Right atrium auricular region (tissue), 2 donors: ENCODE measurements around the gene TGFBR2. TPM values are rescaled to one million over a fixed set of nuclear protein-coding genes. Genes with fewer than 3 reads are reported as not detected.

Experiments used
- DNase-seq: peaks from one replicate; pipeline ENCODE4 v3.0.0-alpha.2; 2019; ENCODE audit warnings: low spot score
- H3K27ac ChIP-seq, 2 donors: fragments of 200-600 bp; sonication (generic); 1 replicate in 1 of 2; 2 replicates in 1 of 2; pipeline ENCODE4 v1.5.1; 2016 to 2019
- H3K27me3 ChIP-seq, 2 donors: fragments of 200-600 bp; sonication (generic); one replicate each; pipeline versions ENCODE4 v1.5.1 to v1.6.0; 2017 to 2019
- H3K36me3 ChIP-seq: fragments of 200-600 bp; sonication (generic); one replicate; pipeline ENCODE4 v1.5.1; 2016
- H3K4me1 ChIP-seq, 2 donors: fragments of 200-600 bp; sonication (generic); one replicate each; pipeline versions ENCODE4 v1.5.1 to v1.6.0; 2017 to 2019
- H3K4me3 ChIP-seq, 2 donors: fragments of 200-600 bp; sonication (generic); 1 replicate in 1 of 2; 2 replicates in 1 of 2; pipeline ENCODE4 v1.5.1; 2017 to 2019; ENCODE audit warnings: mild to moderate bottlenecking in 1 of 2, moderate library complexity in 1 of 2
- H3K9me3 ChIP-seq, 2 donors: fragments of 200-600 bp; sonication (generic); one replicate each; pipeline ENCODE4 v1.5.1; 2019
- total RNA-seq, 2 donors: library from RNA; depleted of rRNA; stranded (reverse); fragments of >200 nt; gene quantifications; one replicate each; pipeline ENCODE4 v1.1.0, GENCODE V29; 2016
- TF ChIP-seq, protein P1 (sequence below), 2 donors: fragments of 200-600 bp; sonication (generic); IDR thresholded peaks; one replicate each; pipeline ENCODE4 v1.5.1; 2019; ENCODE audit warnings: antibody characterized with exemption in 2 of 2

TGFBR2 gene
- total RNA-seq, 2 donors from 2014 or later = 205 to 210 TPM

DNA sequence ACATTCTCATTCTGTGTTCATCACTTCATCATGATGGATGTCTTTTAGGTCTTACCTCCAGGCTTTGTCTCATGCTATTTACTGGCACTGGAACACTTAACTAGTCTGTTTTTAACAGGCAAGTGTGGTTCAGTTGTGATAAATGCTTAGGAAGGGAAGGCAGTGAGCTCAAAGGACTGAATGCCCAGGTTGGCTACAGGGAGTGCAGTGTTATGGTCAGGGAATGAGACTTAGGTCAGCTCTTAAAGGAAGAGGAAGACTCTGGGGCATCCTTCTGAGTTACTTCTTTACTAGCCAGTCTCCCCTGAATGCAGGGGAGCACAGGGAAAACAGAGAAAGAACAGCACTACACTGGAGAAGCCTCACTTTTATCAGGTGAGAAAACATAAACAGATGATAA, 72.6 kb downstream of the TGFBR2 start:
- TF ChIP-seq, protein P1, sequence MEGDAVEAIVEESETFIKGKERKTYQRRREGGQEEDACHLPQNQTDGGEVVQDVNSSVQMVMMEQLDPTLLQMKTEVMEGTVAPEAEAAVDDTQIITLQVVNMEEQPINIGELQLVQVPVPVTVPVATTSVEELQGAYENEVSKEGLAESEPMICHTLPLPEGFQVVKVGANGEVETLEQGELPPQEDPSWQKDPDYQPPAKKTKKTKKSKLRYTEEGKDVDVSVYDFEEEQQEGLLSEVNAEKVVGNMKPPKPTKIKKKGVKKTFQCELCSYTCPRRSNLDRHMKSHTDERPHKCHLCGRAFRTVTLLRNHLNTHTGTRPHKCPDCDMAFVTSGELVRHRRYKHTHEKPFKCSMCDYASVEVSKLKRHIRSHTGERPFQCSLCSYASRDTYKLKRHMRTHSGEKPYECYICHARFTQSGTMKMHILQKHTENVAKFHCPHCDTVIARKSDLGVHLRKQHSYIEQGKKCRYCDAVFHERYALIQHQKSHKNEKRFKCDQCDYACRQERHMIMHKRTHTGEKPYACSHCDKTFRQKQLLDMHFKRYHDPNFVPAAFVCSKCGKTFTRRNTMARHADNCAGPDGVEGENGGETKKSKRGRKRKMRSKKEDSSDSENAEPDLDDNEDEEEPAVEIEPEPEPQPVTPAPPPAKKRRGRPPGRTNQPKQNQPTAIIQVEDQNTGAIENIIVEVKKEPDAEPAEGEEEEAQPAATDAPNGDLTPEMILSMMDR (IDR thresholded peaks at IDR 0.05) = no peak
- Histone ChIP-seq H3K4me3 (no peak overlapping the region), H3K4me1 (peaks cover 0 to 74% of the 10 kb centered on the region in 2 donors), H3K9me3 (no peaks in the 10 kb centered on the region), H3K27ac (peak overlapping the region in 1 of 2 donors; percentile 26), H3K27me3 (no peaks in the 10 kb centered on the region), H3K36me3 (peaks cover 55% of the 10 kb centered on the region)
- no peak for DNase-seq

DNA sequence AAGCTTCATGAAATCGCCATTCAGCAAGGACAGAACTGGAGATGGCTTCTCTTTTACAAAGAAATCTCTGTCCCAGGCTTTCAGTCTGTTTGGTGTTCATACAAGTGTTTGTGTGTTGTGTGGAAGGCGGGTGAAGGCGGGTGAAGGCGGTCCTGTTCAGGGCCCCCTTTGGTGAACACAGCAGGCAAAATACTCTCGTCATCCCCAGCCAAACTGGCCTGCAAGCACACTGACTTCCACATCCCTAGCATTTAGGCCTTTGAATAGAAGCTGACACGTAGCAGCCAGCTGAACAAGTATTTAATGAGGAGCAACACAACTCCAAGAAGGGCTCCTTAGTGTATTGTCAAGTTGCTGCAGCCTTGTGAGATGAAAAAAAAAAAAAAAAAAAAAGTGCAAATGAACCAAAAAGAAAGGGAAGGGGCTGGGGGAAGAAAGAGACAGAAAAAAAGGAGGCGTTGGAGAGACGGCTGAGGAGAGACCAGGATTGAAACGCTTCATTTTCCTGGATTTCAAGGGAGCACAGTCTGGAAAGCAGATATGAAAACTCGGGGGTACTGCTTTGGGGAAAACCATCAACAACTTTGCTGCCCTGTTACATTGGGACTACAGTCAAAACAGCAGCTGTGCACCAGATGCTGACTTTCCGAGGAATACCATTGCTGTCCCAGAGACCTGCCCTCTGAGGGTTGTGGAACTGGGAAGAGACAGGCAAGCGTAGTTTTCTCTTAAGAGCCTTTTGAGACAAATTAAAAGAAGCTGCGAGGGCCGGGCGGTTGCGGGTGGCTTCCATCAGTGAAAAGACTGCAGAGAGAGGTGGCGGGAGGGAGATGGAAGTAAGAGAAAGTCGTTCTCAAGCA, 74.6 kb downstream of the TGFBR2 start:
- TF ChIP-seq, protein P1 (IDR thresholded peaks at IDR 0.05) = no peak
- peaks cover 44% of the 10 kb centered on the region for H3K36me3 ChIP-seq
- H3K9me3 ChIP-seq = no peaks in the 10 kb centered on the region
- DNase-seq = no peak
- H3K4me3 ChIP-seq = no peak overlapping the region
- H3K27ac ChIP-seq = peak overlapping the region; percentile 67 to 78
- peaks cover 0 to 87% of the 10 kb centered on the region in 2 donors for H3K4me1 ChIP-seq
- no peaks in the 10 kb centered on the region for H3K27me3 ChIP-seq

DNA sequence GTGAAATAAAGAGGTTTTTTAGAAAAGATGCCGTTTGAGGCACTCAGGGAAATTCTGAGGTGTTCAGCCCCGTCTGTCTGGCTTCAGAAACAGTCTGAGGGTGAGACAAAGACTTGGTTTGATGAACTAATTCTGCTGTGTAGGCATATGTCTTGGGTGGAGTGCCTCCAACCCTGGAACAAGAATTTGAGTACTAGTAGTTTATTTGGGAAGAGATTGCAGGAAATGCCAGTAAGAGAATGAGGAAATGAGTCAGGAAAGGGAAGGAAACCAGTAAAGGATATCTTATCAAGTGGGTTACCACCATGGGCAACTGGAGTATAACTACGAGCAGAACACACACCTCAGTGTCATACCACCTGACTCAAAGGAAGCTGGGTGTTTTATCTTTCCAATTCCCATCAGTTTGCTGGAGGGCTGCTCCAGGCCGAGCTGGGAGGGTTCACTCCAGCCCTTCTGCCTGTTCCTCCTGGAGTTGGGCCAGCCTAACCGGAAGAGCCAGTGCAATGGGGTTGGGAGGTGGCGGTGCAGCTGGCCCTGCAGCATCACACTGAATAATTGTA, 75.3 kb downstream of the TGFBR2 start:
- DNase-seq = no peak
- TF ChIP-seq, protein P1 (IDR thresholded peaks at IDR 0.05) = no peak
- H3K36me3 ChIP-seq = peaks cover 39% of the 10 kb centered on the region
- no peaks in the 10 kb centered on the region for H3K27me3 ChIP-seq
- H3K27ac ChIP-seq = peak overlapping the region; percentile 67 to 78
- H3K4me1 ChIP-seq = peaks cover 0 to 88% of the 10 kb centered on the region in 2 donors
- H3K9me3 ChIP-seq = no peaks in the 10 kb centered on the region
- H3K4me3 ChIP-seq = no peak overlapping the region

DNA sequence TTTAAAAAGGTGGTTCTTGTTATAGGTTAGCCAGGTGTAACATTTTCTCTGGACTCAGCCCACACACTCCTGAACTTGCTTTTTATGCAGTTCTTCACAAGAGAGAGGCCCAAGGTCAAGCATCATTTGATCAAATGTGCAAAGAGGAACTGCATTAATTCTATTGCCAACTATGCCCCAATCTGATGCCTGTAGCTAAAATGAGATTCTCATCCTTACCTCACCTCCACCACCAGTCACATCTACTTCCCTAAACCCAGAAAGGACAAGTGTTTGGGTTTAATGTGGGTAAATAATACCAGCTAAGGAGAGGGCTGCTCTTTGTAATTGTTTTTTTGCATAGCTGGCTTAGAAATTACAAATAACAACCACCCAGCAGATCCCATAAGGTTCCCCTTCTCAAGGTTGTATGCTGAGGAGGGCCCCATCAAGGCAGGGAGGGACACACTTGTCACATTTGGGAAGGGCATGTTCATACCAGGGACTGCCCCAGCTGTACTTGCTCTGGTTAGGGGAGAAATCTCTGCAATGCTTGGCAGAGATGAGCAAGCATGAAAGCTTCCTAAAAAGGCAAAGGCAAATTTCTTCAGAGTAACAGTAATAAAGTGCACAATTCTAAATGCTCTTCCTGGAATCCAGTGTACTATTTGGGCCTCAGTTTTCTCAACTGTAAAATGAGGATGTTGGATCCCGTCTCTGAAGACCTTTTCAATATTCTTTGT, 76.2 kb downstream of the TGFBR2 start:
- DNase-seq = no peak
- Histone ChIP-seq H3K36me3 (peaks cover 35% of the 10 kb centered on the region), H3K27ac (peak overlapping the region; percentile 32 to 78), H3K4me1 (peaks cover 0 to 87% of the 10 kb centered on the region in 2 donors), H3K9me3 (no peaks in the 10 kb centered on the region), H3K4me3 (no peak overlapping the region), H3K27me3 (no peaks in the 10 kb centered on the region)
- TF ChIP-seq, protein P1 (IDR thresholded peaks at IDR 0.05) = no peak

DNA sequence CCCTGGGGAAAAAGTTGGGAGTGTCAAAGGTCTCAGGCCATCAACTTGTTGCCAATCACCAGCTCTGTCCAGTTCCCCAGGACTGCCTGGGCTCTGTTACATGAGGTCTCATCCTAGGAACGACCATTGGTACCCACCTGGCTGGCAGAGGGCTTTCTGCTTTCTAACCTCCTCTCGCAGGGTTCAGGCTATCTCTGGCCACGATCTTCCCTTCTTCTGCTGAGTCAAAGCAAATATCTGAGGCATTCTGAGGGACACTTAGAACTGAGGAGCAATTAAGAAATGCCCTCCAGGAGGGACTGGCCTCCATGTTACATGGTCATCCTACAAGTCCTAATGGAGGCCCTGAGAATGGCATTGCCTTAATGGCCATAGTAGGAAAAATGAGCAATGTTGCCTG, 77.4 kb downstream of the TGFBR2 start:
- no peak for DNase-seq
- no peaks in the 10 kb centered on the region for H3K9me3 ChIP-seq
- H3K27ac ChIP-seq = peak overlapping the region in 1 of 2 donors; percentile 48
- peaks cover 35% of the 10 kb centered on the region for H3K36me3 ChIP-seq
- no peak overlapping the region for H3K4me3 ChIP-seq
- H3K27me3 ChIP-seq = no peaks in the 10 kb centered on the region
- H3K4me1 ChIP-seq = peaks cover 0 to 95% of the 10 kb centered on the region in 2 donors
- TF ChIP-seq, protein P1 (IDR thresholded peaks at IDR 0.05) = no peak
